Panc1 (cell line): ENCODE data around the gene CDC25B. TPM values are rescaled to one million over a fixed set of nuclear protein-coding genes. Genes with fewer than 3 reads are reported as not detected.

Experiments
- ATAC-seq: fragments of 200-7000 bp; cut with Tn5 transposase; 2 replicates; pipeline ENCODE4 v1.9.1; 2020; ENCODE audit warnings: mild to moderate bottlenecking, moderate library complexity
- BruUV-seq: library from RNA; stranded (reverse); fragments of 400-500 nt; replicated peaks from 2 replicates; lab custom pipeline; 2021; lab: Mats Ljungman, UMichigan
- CTCF ChIA-PET: fragments of 300-600 bp; sonication (Branson Sonifier 250); formaldehyde crosslinking; loops from one replicate; lab custom pipeline; 2022; ENCODE audit warnings: antibody characterized with exemption; lab: Charles Lee
- POLR2A ChIA-PET: fragments of 300-600 bp; sonication (Branson Sonifier 250); formaldehyde crosslinking; loops from one replicate; lab custom pipeline; 2022; ENCODE audit warnings: antibody characterized with exemption; lab: Charles Lee
- DNase-seq: peaks from one replicate; pipeline ENCODE4 v3.0.0-alpha.2; 2010; ENCODE audit warnings: low read depth, low spot score
- H3K27ac ChIP-seq: 2 replicates; pipeline ENCODE4 v1.5.1; 2011; ENCODE audit warnings: mild to moderate bottlenecking, low read length, inconsistent platforms
- H3K27me3 ChIP-seq: fragments of 200-500 bp; sonication (Bioruptor generic); 2 replicates; pipeline ENCODE4 v1.6.0; 2014; ENCODE audit warnings: low read length, inconsistent platforms; ENCODE audit not compliant: control insufficient read depth, insufficient read depth
- H3K36me3 ChIP-seq: fragments of 200-500 bp; sonication (Bioruptor generic); 2 replicates; pipeline ENCODE4 v1.5.1; 2014; ENCODE audit warnings: inconsistent platforms, mild to moderate bottlenecking, low read length, moderate library complexity; ENCODE audit not compliant: control insufficient read depth, insufficient read depth
- H3K4me1 ChIP-seq: 2 replicates; pipeline ENCODE4 v1.5.1; 2011; ENCODE audit warnings: inconsistent platforms, mild to moderate bottlenecking, low read length, moderate library complexity; ENCODE audit not compliant: control insufficient read depth, insufficient read depth
- H3K4me3 ChIP-seq, 2 experiments: 2 replicates each; pipeline ENCODE4 v1.5.1; 2011 to 2012; ENCODE audit warnings: low read depth in 2 of 2, low read length in 2 of 2, mild to moderate bottlenecking in 2 of 2, inconsistent platforms in 1 of 2, moderate library complexity in 1 of 2
- H3K9me3 ChIP-seq: fragments of 200-500 bp; sonication (Bioruptor generic); 2 replicates; pipeline ENCODE4 v1.5.1; 2014; ENCODE audit warnings: low read depth, mild to moderate bottlenecking, inconsistent platforms, low read length, moderate library complexity; ENCODE audit not compliant: control insufficient read depth, insufficient read depth
- CTCF ChIP-seq: fragments of 450-650 bp; IDR thresholded peaks from 2 replicates; pipeline ENCODE4 v1.5.1; 2017; ENCODE audit warnings: mild to moderate bottlenecking
- POLR2AphosphoS5 ChIP-seq: IDR thresholded peaks from 2 replicates; pipeline ENCODE4 v1.6.1; 2012; ENCODE audit warnings: mild to moderate bottlenecking, low read depth, low read length, moderate library complexity
- REST ChIP-seq, 2 experiments: IDR thresholded peaks; 2 replicates each; pipeline ENCODE4 v1.6.1; 2011 to 2012; ENCODE audit warnings: low read depth in 2 of 2, control low read depth in 1 of 2, low read length in 1 of 2, mild to moderate bottlenecking in 1 of 2, moderate library complexity in 1 of 2; ENCODE audit not compliant: insufficient read depth in 1 of 2
- SIN3A ChIP-seq: IDR thresholded peaks from 2 replicates; pipeline ENCODE4 v1.6.1; 2012; ENCODE audit warnings: low read depth, mild to moderate bottlenecking, low read length, moderate library complexity, borderline replicate concordance; ENCODE audit not compliant: insufficient read depth
- TCF7L2 ChIP-seq: IDR thresholded peaks from 2 replicates; pipeline ENCODE4 v1.6.1; 2011; ENCODE audit warnings: mild to moderate bottlenecking, low read depth, low read length, inconsistent platforms
- in situ Hi-C: cut with HindIII; loops from 2 replicates; pipeline ENCODE4 v1.10.0; 2016; ENCODE audit warnings: low sequenced_read_pairs, low pct_unique_long_range_greater_than_20kb
- intact Hi-C: fragments of 100-400 bp; cut with micrococcal nuclease; formaldehyde crosslinking; loops from one replicate; pipeline ENCODE4 v1.10.0; 2022; ENCODE audit not compliant: unreplicated experiment
- total RNA-seq: library from RNA; stranded (reverse); gene quantifications from one replicate; pipeline ENCODE4 v1.2.1, GENCODE V29; 2021; ENCODE audit not compliant: unreplicated experiment

The CDC25B gene
- total RNA-seq, 1 experiment from 2014 or later, result 170 TPM

- CTCF ChIA-PET, result no interaction called here
- no peak for TF ChIP-seq SIN3A
- no peak for TF ChIP-seq CTCF
- no peak for TF ChIP-seq POLR2AphosphoS5
- TF ChIP-seq TCF7L2, result no peak
- TF ChIP-seq REST (IDR thresholded peaks at IDR 0.05; ENCODE audit: insufficient read depth in 1 of 2, low read depth in 2 of 2, low read length in 1 of 2), result no peak
- intact Hi-C loops (no loop called here), in situ Hi-C loops (no loop called here)
- no peak for DNase-seq
- Histone ChIP-seq H3K27me3 (no peaks in the 10 kb centered on the region), H3K27ac (no peak overlapping the region), H3K4me1 (peaks cover 6% of the 10 kb centered on the region; the same call in 1 of the 2 replicates), H3K36me3 (peaks cover 2% of the 10 kb centered on the region; the same call in 1 of the 2 replicates), H3K9me3 (no peaks in the 10 kb centered on the region), H3K4me3 (no peak overlapping the region)
- no peak for ATAC-seq
- no TSS peak for BruUV-seq
- POLR2A ChIA-PET, result no interaction called here
Measured at GRCh38 chr20:3848565-3848964, 52.5 kb downstream of the CDC25B start.

- in situ Hi-C loops, result no loop called here
- ChIA-PET CTCF (interaction anchor here (0.6 to 1.3 kb wide), 7 partner anchors 12 to 76 kb away, joined by 3 to 9 read pairs (median 7); partner anchors contain the start of gene AP5S1), POLR2A (interaction anchor here (0.7 kb wide), 1 partner anchor 17 kb away, joined by 6 read pairs; no protein-coding TSS in a partner anchor)
- intact Hi-C loops, result no loop called here
- H3K27ac ChIP-seq, result no peak overlapping the region
- peak; percentile 69 for ATAC-seq
- TF ChIP-seq REST (IDR thresholded peaks at IDR 0.05; ENCODE audit: insufficient read depth in 1 of 2, low read depth in 2 of 2, low read length in 1 of 2) (no peak), TCF7L2 (no peak), CTCF (no peak), POLR2AphosphoS5 (no peak), SIN3A (no peak)
- no peaks in the 10 kb centered on the region for H3K27me3 ChIP-seq
- H3K9me3 ChIP-seq, result no peaks in the 10 kb centered on the region
- no peaks in the 10 kb centered on the region for H3K36me3 ChIP-seq
- BruUV-seq, result no TSS peak
- no peaks in the 10 kb centered on the region; the same call in 1 of the 2 replicates for H3K4me1 ChIP-seq
- DNase-seq, result no peak
- H3K4me3 ChIP-seq, result no peak overlapping the region
Measured at GRCh38 chr20:3854462-3854871, 58.4 kb downstream of the CDC25B start.
